Panc1 (cell line): ENCODE measurements around the gene ARHGAP6. TPM values are rescaled to one million over a fixed set of nuclear protein-coding genes. Genes with fewer than 3 reads are reported as not detected.
A peak's percentile ranks its signal among the peaks of the same experiment; 100 is the strongest.

Experiments
- ATAC-seq: fragments of 200-7000 bp; cut with Tn5 transposase; 2 replicates; pipeline ENCODE4 v1.9.1; 2020; ENCODE audit warnings: mild to moderate bottlenecking, moderate library complexity
- BruUV-seq: library from RNA; stranded (reverse); fragments of 400-500 nt; replicated peaks from 2 replicates; lab custom pipeline; 2021; lab: Mats Ljungman, UMichigan
- CTCF ChIA-PET: fragments of 300-600 bp; sonication (Branson Sonifier 250); formaldehyde crosslinking; loops from one replicate; lab custom pipeline; 2022; ENCODE audit warnings: antibody characterized with exemption; lab: Charles Lee
- POLR2A ChIA-PET: fragments of 300-600 bp; sonication (Branson Sonifier 250); formaldehyde crosslinking; loops from one replicate; lab custom pipeline; 2022; ENCODE audit warnings: antibody characterized with exemption; lab: Charles Lee
- DNase-seq: peaks from one replicate; pipeline ENCODE4 v3.0.0-alpha.2; 2010; ENCODE audit warnings: low read depth, low spot score
- H3K27ac ChIP-seq: 2 replicates; pipeline ENCODE4 v1.5.1; 2011; ENCODE audit warnings: mild to moderate bottlenecking, low read length, inconsistent platforms
- H3K27me3 ChIP-seq: fragments of 200-500 bp; sonication (Bioruptor generic); 2 replicates; pipeline ENCODE4 v1.6.0; 2014; ENCODE audit warnings: low read length, inconsistent platforms; ENCODE audit not compliant: control insufficient read depth, insufficient read depth
- H3K36me3 ChIP-seq: fragments of 200-500 bp; sonication (Bioruptor generic); 2 replicates; pipeline ENCODE4 v1.5.1; 2014; ENCODE audit warnings: inconsistent platforms, mild to moderate bottlenecking, low read length, moderate library complexity; ENCODE audit not compliant: control insufficient read depth, insufficient read depth
- H3K4me1 ChIP-seq: 2 replicates; pipeline ENCODE4 v1.5.1; 2011; ENCODE audit warnings: inconsistent platforms, mild to moderate bottlenecking, low read length, moderate library complexity; ENCODE audit not compliant: control insufficient read depth, insufficient read depth
- H3K4me3 ChIP-seq, 2 experiments: 2 replicates each; pipeline ENCODE4 v1.5.1; 2011 to 2012; ENCODE audit warnings: low read depth in 2 of 2, low read length in 2 of 2, mild to moderate bottlenecking in 2 of 2, inconsistent platforms in 1 of 2, moderate library complexity in 1 of 2
- H3K9me3 ChIP-seq: fragments of 200-500 bp; sonication (Bioruptor generic); 2 replicates; pipeline ENCODE4 v1.5.1; 2014; ENCODE audit warnings: low read depth, mild to moderate bottlenecking, inconsistent platforms, low read length, moderate library complexity; ENCODE audit not compliant: control insufficient read depth, insufficient read depth
- POLR2AphosphoS5 ChIP-seq: IDR thresholded peaks from 2 replicates; pipeline ENCODE4 v1.6.1; 2012; ENCODE audit warnings: mild to moderate bottlenecking, low read depth, low read length, moderate library complexity
- TCF7L2 ChIP-seq: IDR thresholded peaks from 2 replicates; pipeline ENCODE4 v1.6.1; 2011; ENCODE audit warnings: mild to moderate bottlenecking, low read depth, low read length, inconsistent platforms
- in situ Hi-C: cut with HindIII; loops from 2 replicates; pipeline ENCODE4 v1.10.0; 2016; ENCODE audit warnings: low sequenced_read_pairs, low pct_unique_long_range_greater_than_20kb
- intact Hi-C: fragments of 100-400 bp; cut with micrococcal nuclease; formaldehyde crosslinking; loops from one replicate; pipeline ENCODE4 v1.10.0; 2022; ENCODE audit not compliant: unreplicated experiment
- total RNA-seq: library from RNA; stranded (reverse); gene quantifications from one replicate; pipeline ENCODE4 v1.2.1, GENCODE V29; 2021; ENCODE audit not compliant: unreplicated experiment
- TF ChIP-seq, protein P1 (sequence below), 2 experiments: IDR thresholded peaks; 2 replicates each; pipeline ENCODE4 v1.6.1; 2011 to 2012; ENCODE audit warnings: low read depth in 2 of 2, control low read depth in 1 of 2, low read length in 1 of 2, mild to moderate bottlenecking in 1 of 2, moderate library complexity in 1 of 2; ENCODE audit not compliant: insufficient read depth in 1 of 2
- TF ChIP-seq, protein P2 (sequence below): fragments of 450-650 bp; IDR thresholded peaks from 2 replicates; pipeline ENCODE4 v1.5.1; 2017; ENCODE audit warnings: mild to moderate bottlenecking

ARHGAP6 gene
- total RNA-seq, 1 experiment from 2014 or later, result 0.13 TPM

DNA sequence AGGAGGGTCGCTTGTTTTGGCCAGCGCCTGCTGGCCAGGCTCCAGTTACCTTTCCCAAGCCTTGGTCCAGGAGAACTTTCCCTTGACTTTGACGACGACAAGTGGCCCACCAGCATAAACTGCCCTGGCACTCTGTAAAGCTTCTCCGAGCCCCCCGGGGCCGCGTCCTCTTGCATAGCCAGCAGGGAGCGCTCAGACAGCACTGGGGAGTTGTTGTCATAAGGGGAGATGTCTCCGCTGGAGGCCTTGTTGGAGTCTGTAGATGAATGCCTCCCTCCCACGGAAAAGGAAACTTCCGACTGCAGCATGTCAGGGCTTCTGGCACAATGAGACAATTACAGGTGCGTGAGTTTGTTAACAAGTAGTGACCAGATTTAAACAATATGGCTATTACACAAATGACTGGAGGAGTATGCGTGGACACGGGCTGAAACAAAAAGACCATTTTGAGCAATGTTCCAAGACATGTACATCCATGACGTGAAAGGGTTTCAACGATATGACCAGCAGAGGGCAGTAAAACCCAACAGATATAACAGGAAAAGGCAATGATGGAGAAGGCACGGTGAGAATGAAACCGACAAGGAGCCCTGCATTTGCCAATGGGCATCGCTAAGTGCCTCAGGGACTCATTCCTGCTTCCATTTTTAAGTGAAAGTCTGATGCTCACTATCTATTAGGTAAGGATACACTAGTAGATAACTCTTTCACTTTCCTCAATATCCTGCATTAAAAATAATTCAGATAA lies 521.6 kb downstream of the ARHGAP6 start:
- Histone ChIP-seq H3K36me3 (no peaks in the 10 kb centered on the region), H3K27me3 (no peaks in the 10 kb centered on the region), H3K9me3 (no peaks in the 10 kb centered on the region), H3K4me3 (no peak overlapping the region), H3K27ac (no peak overlapping the region), H3K4me1 (no peaks in the 10 kb centered on the region)
- TF ChIP-seq, protein P1, sequence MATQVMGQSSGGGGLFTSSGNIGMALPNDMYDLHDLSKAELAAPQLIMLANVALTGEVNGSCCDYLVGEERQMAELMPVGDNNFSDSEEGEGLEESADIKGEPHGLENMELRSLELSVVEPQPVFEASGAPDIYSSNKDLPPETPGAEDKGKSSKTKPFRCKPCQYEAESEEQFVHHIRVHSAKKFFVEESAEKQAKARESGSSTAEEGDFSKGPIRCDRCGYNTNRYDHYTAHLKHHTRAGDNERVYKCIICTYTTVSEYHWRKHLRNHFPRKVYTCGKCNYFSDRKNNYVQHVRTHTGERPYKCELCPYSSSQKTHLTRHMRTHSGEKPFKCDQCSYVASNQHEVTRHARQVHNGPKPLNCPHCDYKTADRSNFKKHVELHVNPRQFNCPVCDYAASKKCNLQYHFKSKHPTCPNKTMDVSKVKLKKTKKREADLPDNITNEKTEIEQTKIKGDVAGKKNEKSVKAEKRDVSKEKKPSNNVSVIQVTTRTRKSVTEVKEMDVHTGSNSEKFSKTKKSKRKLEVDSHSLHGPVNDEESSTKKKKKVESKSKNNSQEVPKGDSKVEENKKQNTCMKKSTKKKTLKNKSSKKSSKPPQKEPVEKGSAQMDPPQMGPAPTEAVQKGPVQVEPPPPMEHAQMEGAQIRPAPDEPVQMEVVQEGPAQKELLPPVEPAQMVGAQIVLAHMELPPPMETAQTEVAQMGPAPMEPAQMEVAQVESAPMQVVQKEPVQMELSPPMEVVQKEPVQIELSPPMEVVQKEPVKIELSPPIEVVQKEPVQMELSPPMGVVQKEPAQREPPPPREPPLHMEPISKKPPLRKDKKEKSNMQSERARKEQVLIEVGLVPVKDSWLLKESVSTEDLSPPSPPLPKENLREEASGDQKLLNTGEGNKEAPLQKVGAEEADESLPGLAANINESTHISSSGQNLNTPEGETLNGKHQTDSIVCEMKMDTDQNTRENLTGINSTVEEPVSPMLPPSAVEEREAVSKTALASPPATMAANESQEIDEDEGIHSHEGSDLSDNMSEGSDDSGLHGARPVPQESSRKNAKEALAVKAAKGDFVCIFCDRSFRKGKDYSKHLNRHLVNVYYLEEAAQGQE (IDR thresholded peaks at IDR 0.05; ENCODE audit: insufficient read depth in 1 of 2, low read depth in 2 of 2, low read length in 1 of 2), result no peak
- TF ChIP-seq, protein P2, sequence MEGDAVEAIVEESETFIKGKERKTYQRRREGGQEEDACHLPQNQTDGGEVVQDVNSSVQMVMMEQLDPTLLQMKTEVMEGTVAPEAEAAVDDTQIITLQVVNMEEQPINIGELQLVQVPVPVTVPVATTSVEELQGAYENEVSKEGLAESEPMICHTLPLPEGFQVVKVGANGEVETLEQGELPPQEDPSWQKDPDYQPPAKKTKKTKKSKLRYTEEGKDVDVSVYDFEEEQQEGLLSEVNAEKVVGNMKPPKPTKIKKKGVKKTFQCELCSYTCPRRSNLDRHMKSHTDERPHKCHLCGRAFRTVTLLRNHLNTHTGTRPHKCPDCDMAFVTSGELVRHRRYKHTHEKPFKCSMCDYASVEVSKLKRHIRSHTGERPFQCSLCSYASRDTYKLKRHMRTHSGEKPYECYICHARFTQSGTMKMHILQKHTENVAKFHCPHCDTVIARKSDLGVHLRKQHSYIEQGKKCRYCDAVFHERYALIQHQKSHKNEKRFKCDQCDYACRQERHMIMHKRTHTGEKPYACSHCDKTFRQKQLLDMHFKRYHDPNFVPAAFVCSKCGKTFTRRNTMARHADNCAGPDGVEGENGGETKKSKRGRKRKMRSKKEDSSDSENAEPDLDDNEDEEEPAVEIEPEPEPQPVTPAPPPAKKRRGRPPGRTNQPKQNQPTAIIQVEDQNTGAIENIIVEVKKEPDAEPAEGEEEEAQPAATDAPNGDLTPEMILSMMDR, result peak; percentile 68
- in situ Hi-C loops (no loop called here), intact Hi-C loops (loop anchor here (1.0 kb wide), 1 partner anchor 387 kb away; no protein-coding TSS in a partner anchor)
- DNase-seq, result peak; percentile 36
- no TSS peak for BruUV-seq
- ChIA-PET CTCF (no interaction called here), POLR2A (no interaction called here)
- ATAC-seq, result peak; percentile 73

DNA sequence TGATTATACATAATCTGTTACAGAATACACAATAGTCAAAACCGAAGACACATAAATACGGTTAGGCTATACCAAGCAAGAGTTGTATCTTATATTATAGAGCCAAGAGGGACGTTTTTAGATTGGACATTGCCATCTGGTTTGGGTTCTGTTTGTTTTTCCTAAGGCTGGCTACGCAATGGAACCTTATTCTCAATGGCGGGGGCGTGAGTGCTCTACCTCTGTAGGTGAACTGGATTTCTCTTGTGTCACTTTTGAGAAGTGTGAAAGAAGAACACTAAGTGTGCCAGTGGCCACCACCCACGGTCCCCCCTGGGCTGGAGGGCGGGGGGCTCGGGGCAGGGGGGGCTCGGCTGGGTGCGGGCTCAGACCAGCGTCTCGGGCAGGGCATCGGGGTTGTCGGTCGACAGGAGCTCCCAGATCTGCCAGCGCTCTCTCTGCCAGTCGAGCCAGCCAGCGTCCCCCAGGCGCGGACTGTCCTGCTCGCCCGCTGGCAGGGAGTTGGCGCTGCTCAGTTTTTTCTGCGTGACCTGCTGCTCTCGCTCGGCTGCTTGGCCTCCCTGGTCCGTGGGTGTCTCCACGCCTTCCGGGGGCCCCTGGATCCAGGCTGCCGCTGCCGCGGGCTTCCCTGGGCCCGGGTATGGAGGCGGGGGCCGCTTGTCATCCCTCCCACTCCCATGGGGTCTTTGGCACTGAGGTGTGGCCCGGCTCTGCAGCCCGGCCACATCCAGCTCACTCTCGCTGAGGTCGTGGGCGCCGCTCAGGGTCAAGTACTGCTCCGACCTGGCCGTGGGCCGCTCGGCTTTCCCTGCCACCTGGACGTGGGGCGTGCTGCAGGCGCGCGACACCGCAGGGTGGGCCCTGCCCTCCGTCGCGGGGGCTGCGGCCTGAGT lies 527.0 kb downstream of the ARHGAP6 start:
- ATAC-seq (no peak), DNase-seq (no peak)
- BruUV-seq, result no TSS peak
- TF ChIP-seq, protein P1 (IDR thresholded peaks at IDR 0.05; ENCODE audit: insufficient read depth in 1 of 2, low read depth in 2 of 2, low read length in 1 of 2), result no peak
- TF ChIP-seq POLR2AphosphoS5 (no peak), TCF7L2 (no peak)
- H3K4me1 ChIP-seq, result no peaks in the 10 kb centered on the region
- H3K4me3 ChIP-seq, result no peak overlapping the region
- no peaks in the 10 kb centered on the region for H3K9me3 ChIP-seq
- no peaks in the 10 kb centered on the region for H3K36me3 ChIP-seq
- intact Hi-C loops (no loop called here), in situ Hi-C loops (no loop called here)
- POLR2A ChIA-PET, result interaction anchor here (0.6 kb wide), 1 partner anchor 59 kb away, joined by 5 read pairs; no protein-coding TSS in a partner anchor
- CTCF ChIA-PET, result no interaction called here
- no peaks in the 10 kb centered on the region for H3K27me3 ChIP-seq
- no peak overlapping the region for H3K27ac ChIP-seq
